ENCODE results near the gene EXOSC7.

The EXOSC7 gene

DNA sequence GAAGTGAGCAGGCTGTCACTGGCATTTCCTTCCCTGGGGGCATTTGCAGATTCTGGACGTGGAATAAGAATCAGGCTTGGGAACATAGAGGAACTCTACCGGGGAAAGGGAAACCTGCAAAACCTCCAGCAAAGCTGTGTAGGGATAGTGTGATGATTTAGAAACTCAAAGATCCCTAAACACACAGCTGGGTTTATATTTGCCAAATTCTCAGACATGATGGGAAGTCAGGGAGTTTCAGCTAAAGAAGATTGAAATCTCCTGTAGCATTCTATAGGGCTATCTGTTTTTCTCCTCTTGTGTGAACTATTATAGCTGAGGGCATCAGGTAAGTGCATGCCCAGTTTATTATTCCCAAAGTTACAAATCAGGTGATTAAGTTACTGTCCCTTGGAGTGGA, 40.9 kb downstream of the EXOSC7 start:
- DNase-seq (ENCODE audit: extremely low read depth, insufficient read length): no peak
- peaks cover 2% of the 10 kb centered on the region; the same call in 1 of the 2 replicates for H3K36me3 ChIP-seq (ENCODE audit: control insufficient read depth, insufficient read depth, low read length)
- H3K27me3 ChIP-seq (replicated peaks; ENCODE audit: control insufficient read depth, insufficient read depth, low read length): no peaks in the 10 kb centered on the region
- TF ChIP-seq, protein P1, sequence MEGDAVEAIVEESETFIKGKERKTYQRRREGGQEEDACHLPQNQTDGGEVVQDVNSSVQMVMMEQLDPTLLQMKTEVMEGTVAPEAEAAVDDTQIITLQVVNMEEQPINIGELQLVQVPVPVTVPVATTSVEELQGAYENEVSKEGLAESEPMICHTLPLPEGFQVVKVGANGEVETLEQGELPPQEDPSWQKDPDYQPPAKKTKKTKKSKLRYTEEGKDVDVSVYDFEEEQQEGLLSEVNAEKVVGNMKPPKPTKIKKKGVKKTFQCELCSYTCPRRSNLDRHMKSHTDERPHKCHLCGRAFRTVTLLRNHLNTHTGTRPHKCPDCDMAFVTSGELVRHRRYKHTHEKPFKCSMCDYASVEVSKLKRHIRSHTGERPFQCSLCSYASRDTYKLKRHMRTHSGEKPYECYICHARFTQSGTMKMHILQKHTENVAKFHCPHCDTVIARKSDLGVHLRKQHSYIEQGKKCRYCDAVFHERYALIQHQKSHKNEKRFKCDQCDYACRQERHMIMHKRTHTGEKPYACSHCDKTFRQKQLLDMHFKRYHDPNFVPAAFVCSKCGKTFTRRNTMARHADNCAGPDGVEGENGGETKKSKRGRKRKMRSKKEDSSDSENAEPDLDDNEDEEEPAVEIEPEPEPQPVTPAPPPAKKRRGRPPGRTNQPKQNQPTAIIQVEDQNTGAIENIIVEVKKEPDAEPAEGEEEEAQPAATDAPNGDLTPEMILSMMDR (IDR thresholded peaks at IDR 0.05; ENCODE audit: insufficient read depth, low read length, poor library complexity, severe bottlenecking): no peak
- H3K4me3 ChIP-seq (replicated peaks; ENCODE audit: low read depth, low read length): no peak overlapping the region

DNA sequence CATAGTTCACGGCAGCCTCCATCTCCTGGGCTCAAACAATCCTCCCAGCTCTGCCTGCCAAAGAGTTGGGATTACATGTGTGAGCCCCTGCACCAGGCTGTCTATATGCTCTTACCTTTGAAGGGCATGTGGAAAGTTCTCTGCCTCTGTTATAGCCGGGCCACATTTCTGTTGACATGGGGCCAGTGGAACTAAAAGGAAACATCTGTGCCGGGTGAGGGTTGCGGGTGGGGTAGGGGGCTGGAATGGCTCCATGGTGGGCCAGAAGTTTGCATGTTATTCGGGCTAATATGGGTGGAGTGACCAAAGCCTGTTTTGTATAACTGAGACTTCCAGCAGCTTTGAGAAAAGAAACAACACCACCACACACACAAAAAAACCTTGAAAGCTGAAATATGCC, 41.8 kb downstream of the EXOSC7 start:
- peaks cover 2% of the 10 kb centered on the region; the same call in 1 of the 2 replicates for H3K36me3 ChIP-seq (ENCODE audit: control insufficient read depth, insufficient read depth, low read length)
- DNase-seq (ENCODE audit: extremely low read depth, insufficient read length): no peak
- H3K27me3 ChIP-seq (replicated peaks; ENCODE audit: control insufficient read depth, insufficient read depth, low read length): no peaks in the 10 kb centered on the region
- TF ChIP-seq, protein P1 (IDR thresholded peaks at IDR 0.05; ENCODE audit: insufficient read depth, low read length, poor library complexity, severe bottlenecking): no peak
- H3K4me3 ChIP-seq (replicated peaks; ENCODE audit: low read depth, low read length): no peak overlapping the region

GRCh38 chr3:45020534-45020933, 44.5 kb downstream of the EXOSC7 start:
- Histone ChIP-seq H3K27me3 (replicated peaks; ENCODE audit: control insufficient read depth, insufficient read depth, low read length) (no peaks in the 10 kb centered on the region), H3K4me3 (replicated peaks; ENCODE audit: low read depth, low read length) (no peak overlapping the region), H3K36me3 (ENCODE audit: control insufficient read depth, insufficient read depth, low read length) (peaks cover 2% of the 10 kb centered on the region; the same call in 1 of the 2 replicates)
- no peak for DNase-seq (ENCODE audit: extremely low read depth, insufficient read length)
- TF ChIP-seq, protein P1 (IDR thresholded peaks at IDR 0.05; ENCODE audit: insufficient read depth, low read length, poor library complexity, severe bottlenecking): no peak

- no peak for DNase-seq (ENCODE audit: extremely low read depth, insufficient read length)
- Histone ChIP-seq H3K4me3 (replicated peaks; ENCODE audit: low read depth, low read length) (no peak overlapping the region), H3K27me3 (replicated peaks; ENCODE audit: control insufficient read depth, insufficient read depth, low read length) (no peaks in the 10 kb centered on the region), H3K36me3 (ENCODE audit: control insufficient read depth, insufficient read depth, low read length) (0 out of 2 replicates have a peak, but pooled peaks cover 2% of the 10 kb centered on the region)
- TF ChIP-seq, protein P1 (IDR thresholded peaks at IDR 0.05; ENCODE audit: insufficient read depth, low read length, poor library complexity, severe bottlenecking): no peak
These were observed 45.7 kb downstream of the EXOSC7 start for GRCh38 chr3:45021524-45022297.

DNA sequence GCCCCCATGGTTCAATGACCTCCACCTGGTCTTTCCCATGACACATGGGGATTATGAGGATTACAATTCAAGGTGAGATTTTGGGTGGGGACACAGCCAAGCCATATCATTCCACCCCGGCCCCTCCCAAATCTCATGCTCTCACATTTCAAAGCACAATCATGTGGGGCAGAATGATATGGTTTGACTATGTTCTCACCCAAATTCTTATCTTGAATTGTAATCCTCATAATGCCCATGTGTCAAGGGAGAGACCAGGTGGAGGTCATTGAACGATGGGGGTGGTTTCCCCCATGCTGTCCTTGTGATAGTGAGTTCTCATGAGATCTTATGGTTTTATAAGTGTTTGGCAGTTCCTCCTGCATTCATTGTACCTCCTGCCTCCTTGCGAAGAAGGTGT, 47.6 kb downstream of the EXOSC7 start:
- TF ChIP-seq, protein P1 (IDR thresholded peaks at IDR 0.05; ENCODE audit: insufficient read depth, low read length, poor library complexity, severe bottlenecking): no peak
- no peak overlapping the region for H3K4me3 ChIP-seq (replicated peaks; ENCODE audit: low read depth, low read length)
- no peak for DNase-seq (ENCODE audit: extremely low read depth, insufficient read length)
- no peaks in the 10 kb centered on the region for H3K36me3 ChIP-seq (ENCODE audit: control insufficient read depth, insufficient read depth, low read length)
- H3K27me3 ChIP-seq (replicated peaks; ENCODE audit: control insufficient read depth, insufficient read depth, low read length): no peaks in the 10 kb centered on the region

All from GM06990 (cell line).